ENCODE results near the gene OTOF. TPM values are rescaled to one million over a fixed set of nuclear protein-coding genes. Genes with fewer than 3 reads are reported as not detected.
A peak's percentile ranks its signal among the peaks of the same experiment; 100 is the strongest.

The OTOF gene
- total RNA-seq, 1 donor: 0.27 TPM

DNA sequence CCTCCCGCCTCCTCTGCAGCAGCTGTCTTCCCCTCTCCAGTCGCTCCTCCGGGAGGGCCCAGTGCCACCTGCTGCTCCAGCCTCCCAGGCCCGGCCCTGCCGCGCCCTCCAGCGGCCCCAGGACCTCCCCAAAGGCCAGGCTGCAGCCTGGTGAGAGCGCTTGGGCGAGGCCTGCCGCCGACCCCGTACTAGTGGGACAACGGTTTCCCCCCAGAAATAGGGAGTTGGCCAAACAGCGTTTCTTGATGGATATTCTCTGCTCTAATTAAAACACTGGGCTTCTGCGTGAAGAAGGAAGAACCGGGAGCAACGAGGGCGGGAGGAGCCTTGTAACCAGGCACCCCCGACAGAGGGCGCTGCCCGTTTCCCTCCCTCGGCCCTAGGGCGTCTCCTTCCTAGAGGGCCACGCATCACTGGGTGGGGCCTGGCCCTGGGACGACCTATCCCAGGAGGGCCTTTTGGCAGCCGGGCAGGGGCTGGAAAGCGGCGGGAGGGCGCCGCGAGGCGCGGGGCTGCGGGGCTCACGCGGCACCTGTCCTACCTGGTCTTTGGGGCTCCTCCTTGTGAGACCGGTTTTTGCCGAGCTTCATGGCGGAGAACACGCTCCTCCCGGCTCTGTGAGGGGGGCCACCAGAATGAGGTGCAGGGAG lies 25.4 kb upstream of the OTOF start:
- peak; percentile 58 to 84 (median 81) for DNase-seq (ENCODE audit: low read depth in 2 of 3, low spot score in 2 of 3)

DNA sequence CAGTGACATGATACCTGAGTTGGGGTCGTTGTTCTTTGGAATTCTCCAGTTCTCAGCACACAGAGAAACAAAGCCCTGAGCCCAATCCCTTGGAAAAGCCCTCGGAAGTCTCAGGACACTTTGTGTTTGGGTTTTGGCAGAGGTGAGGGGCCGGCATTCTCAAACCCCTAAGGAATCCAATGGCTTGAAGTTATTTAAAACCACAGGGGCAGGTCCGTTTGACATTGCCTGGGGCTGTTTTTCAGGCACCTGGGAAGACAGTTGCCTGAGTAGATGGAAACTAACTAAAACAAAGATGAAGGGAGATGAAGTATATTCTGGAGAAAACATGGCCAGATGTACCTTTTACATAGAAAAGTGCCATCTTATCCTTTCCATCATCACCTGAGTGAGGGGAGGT lies 22.5 kb upstream of the OTOF start:
- no peak for DNase-seq (ENCODE audit: low read depth in 2 of 3, low spot score in 2 of 3)

DNA sequence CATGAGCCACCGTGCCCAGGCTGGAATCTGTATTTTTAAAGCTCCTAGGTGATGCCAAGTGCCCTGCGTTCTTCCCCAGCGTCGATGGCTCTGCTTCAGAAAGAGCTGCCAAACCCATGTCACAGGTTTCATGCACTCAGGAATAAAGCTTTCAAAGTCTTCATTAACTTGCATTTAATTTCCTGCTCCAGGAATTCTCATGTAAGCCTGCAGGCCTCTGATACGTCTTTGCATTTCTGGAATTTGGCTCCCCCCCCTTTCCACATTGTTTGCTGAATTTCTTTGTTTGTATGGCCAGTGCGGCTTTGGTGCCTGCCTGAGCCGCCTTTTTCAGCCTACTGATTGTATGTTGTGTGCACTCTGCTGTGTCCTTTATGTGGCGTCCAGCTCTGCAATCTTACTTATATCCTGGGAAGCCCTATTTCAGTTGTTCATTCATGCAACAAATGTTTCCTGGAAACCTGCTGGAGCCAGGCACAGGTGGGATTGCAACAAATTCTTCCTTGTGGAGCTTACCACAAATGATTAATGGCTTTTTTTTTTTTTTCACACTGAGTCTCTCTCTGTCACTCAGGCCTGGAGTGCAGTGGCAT lies 17.9 kb upstream of the OTOF start:
- no peak for DNase-seq (ENCODE audit: low read depth in 2 of 3, low spot score in 2 of 3)

DNA sequence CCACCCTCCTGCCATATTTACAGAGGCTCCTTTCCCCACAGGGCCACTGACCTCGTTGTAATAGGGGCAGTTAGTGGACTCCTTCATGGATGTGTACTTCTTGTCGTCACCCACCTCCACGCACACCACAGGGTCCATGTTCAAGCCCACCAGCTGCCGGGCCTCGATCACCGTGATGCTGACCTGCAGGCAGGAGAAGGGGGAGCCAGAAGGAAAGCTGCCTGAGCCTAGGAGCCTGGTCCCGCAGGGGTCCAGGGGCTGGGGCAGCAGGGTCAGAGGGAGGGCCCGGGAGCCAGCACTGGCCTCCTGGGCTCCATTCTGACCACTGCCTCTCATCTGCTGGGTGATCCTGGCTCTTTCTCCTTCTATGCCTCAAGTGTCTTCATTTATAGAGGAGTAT lies 17.0 kb upstream of the OTOF start:
- DNase-seq (ENCODE audit: low read depth in 2 of 3, low spot score in 2 of 3): no peak

- DNase-seq (ENCODE audit: low read depth in 2 of 3, low spot score in 2 of 3): no peak
Observed at GRCh38 chr2:26494199-26494598, 16.3 kb upstream of the OTOF start.

GRCh38 chr2:26493566-26493965 lies 15.6 kb upstream of the OTOF start:
- DNase-seq (ENCODE audit: low read depth in 2 of 3, low spot score in 2 of 3): no peak

GRCh38 chr2:26492749-26493515 lies 15.0 kb upstream of the OTOF start:
- peak in 1 of 3 donors; percentile 25 for DNase-seq (ENCODE audit: low read depth in 2 of 3, low spot score in 2 of 3)

- no peak for DNase-seq (ENCODE audit: low read depth in 2 of 3, low spot score in 2 of 3)
Observed at GRCh38 chr2:26491563-26492167, 13.7 kb upstream of the OTOF start.

- no peak for DNase-seq (ENCODE audit: low read depth in 2 of 3, low spot score in 2 of 3)
Observed at GRCh38 chr2:26489213-26489850, 11.4 kb upstream of the OTOF start.

DNA sequence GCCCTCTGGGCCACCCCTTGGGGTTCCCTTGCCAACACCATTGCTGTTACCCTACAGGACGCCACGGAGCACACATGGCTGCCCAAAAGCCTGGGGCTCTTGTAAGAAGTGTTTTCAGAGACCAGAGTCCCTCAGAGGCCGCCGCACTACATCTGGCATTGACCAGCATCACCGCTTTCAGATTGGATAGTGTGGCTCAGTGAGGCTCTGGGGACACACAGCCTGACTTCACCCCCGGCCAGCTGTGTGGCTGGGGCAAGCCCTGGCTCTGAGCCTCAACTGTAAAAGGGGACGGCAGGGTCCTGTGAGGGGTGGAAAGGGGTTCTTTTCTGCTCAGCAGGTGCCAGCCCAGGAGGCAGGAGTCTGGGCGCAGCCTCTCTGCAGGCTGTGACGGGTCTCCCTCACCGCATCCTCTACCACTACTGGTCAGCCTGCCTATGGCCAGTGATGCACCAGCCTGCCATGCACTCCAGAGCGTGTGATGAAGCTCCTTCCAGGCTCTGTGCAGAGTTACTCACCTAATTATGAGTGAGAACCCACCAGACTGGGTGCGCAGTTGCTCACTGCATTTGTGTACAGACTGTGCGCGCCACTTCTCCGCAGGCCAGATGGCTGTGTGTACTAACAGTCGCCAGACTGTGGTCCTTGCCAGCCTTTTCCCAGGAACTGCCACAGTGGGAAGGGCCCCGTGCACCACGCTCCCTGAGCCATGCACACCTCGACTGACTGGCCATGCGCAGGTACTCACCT lies 10.7 kb upstream of the OTOF start:
- no peak for DNase-seq (ENCODE audit: low read depth in 2 of 3, low spot score in 2 of 3)

DNA sequence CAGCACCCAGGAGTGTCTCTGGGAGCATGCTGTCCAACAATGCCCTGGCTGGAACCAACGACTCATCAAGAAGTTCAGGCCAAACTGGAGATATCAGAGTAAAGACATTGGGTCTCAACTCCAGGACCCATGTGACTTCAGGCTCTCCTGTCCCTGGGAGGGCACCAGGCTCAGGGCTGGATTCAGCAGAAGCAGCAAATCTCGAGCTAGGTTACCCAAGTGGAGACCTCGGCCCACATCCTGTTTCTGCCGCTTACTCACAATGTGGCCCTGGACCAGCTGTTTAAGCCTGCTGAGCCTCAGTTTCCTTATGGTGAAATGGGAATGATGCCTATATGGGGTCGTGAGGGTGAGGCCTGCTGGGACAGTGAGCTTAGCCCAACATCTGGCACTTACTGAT lies 9.3 kb upstream of the OTOF start:
- DNase-seq (ENCODE audit: low read depth in 2 of 3, low spot score in 2 of 3): no peak

GRCh38 chr2:26486789-26487188 lies 8.9 kb upstream of the OTOF start:
- no peak for DNase-seq (ENCODE audit: low read depth in 2 of 3, low spot score in 2 of 3)

GRCh38 chr2:26485725-26486418 lies 7.9 kb upstream of the OTOF start:
- no peak for DNase-seq (ENCODE audit: low read depth in 2 of 3, low spot score in 2 of 3)

DNA sequence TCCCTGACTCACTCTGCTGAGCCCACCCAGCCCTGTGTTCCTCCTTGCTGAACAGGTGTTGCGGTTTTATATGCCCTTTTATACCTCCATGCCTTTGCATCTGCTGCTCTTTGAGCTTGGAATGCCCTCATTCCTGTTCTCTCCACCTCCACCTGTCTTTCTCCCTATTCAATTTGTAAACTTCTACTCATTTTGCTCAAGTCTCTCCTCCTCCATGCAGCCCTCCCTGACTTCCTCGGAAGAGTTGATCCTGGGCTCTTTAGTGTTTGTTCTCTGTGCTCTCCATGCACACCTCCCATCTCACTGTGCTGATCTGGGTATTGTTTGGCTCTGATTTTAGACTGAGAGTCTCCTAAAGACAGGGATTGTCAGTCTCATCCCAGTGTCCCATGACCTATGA lies 7.2 kb upstream of the OTOF start:
- DNase-seq (ENCODE audit: low read depth in 2 of 3, low spot score in 2 of 3): no peak

- DNase-seq (ENCODE audit: low read depth in 2 of 3, low spot score in 2 of 3): no peak
Observed at GRCh38 chr2:26484579-26484978, 6.7 kb upstream of the OTOF start.

GRCh38 chr2:26483957-26484565 lies 6.1 kb upstream of the OTOF start:
- no peak for DNase-seq (ENCODE audit: low read depth in 2 of 3, low spot score in 2 of 3)

DNA sequence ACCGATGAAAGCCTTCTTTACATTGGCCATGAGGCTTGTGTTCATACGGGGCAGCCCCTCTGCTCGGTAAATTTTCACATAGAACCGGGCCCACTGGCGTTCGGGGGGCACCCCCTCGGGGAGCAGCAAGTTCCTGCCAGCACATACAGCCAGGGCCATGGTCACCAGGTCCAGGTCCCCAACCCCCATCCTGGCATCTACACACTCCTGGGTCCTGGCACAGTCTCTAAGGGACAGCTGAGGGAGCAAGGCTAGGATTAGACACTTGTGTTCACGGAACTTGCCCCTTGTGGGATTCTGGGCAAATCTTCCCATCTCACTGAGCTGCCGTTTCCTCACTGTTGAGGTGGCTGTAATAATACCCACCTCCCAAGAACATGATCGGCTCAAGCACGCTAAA lies 5.6 kb upstream of the OTOF start:
- no peak for DNase-seq (ENCODE audit: low read depth in 2 of 3, low spot score in 2 of 3)

- DNase-seq (ENCODE audit: low read depth in 2 of 3, low spot score in 2 of 3): no peak
Observed at GRCh38 chr2:26483027-26483326, 5.1 kb upstream of the OTOF start.

- no peak for DNase-seq (ENCODE audit: low read depth in 2 of 3, low spot score in 2 of 3)
Observed at GRCh38 chr2:26482211-26483026, 4.5 kb upstream of the OTOF start.

Measured in hematopoietic multipotent progenitor cell (in vitro differentiated cells).